Natural killer cell (primary cell): ENCODE data around the gene NAIF1. TPM values are rescaled to one million over a fixed set of nuclear protein-coding genes. Genes with fewer than 3 reads are reported as not detected.
"Not testable (repeated sequence)": the region's sequence is repeated elsewhere in the genome, so short reads cannot be mapped to it uniquely, and the experiment has no call there.

Experiments used
- ATAC-seq, 3 donors: fragments of 150-1000 bp in 2 of 3; fragments of 200-7000 bp in 1 of 3; cut with Tn5 transposase; 1 replicate in 1 of 3; 2 replicates in 2 of 3; pipeline ENCODE4 v1.10.0; 2021; ENCODE audit warnings: mild to moderate bottlenecking in 2 of 3, moderate library complexity in 2 of 3
- DNase-seq, 2 donors: peaks; one replicate each; pipeline versions ENCODE4 v3.0.0 to v3.0.0-alpha.2; 2013 to 2021; ENCODE audit warnings: mixed read lengths in 1 of 2
- H3K27ac ChIP-seq: one replicate; pipeline ENCODE4 v1.5.1; 2013; ENCODE audit warnings: mild to moderate bottlenecking, low read length
- H3K27me3 ChIP-seq: one replicate; pipeline ENCODE4 v1.6.1; 2013; ENCODE audit warnings: low read length; ENCODE audit not compliant: control insufficient read depth, insufficient read depth
- H3K36me3 ChIP-seq: one replicate; pipeline ENCODE4 v1.6.1; 2013; ENCODE audit warnings: low read length; ENCODE audit not compliant: control insufficient read depth, insufficient read depth
- H3K4me1 ChIP-seq: one replicate; pipeline ENCODE4 v1.6.1; 2013; ENCODE audit warnings: low read length; ENCODE audit not compliant: control insufficient read depth, insufficient read depth
- H3K4me3 ChIP-seq: one replicate; pipeline ENCODE4 v1.5.1; 2013; ENCODE audit warnings: low read length
- H3K9me3 ChIP-seq: one replicate; pipeline ENCODE4 v1.6.1; 2013; ENCODE audit warnings: low read length; ENCODE audit not compliant: control insufficient read depth, insufficient read depth
- H3K27ac Mint-ChIP-seq, 2 donors: one replicate each; pipeline ENCODE4 v1.8.0; 2022; ENCODE audit warnings: mild to moderate bottlenecking in 2 of 2, mixed read lengths in 2 of 2, moderate library complexity in 1 of 2
- H3K27me3 Mint-ChIP-seq, 2 donors: one replicate each; pipeline ENCODE4 v1.8.0; 2022; ENCODE audit warnings: low read depth in 2 of 2, mixed read lengths in 2 of 2
- H3K36me3 Mint-ChIP-seq: one replicate; pipeline ENCODE4 v1.8.0; 2022; ENCODE audit warnings: mixed read lengths
- H3K4me1 Mint-ChIP-seq, 2 donors: one replicate each; pipeline ENCODE4 v1.8.0; 2022; ENCODE audit warnings: mixed read lengths in 2 of 2
- H3K4me3 Mint-ChIP-seq: one replicate; pipeline ENCODE4 v1.8.0; 2022; ENCODE audit warnings: mild to moderate bottlenecking, moderate library complexity, mixed read lengths
- H3K9me3 Mint-ChIP-seq, 2 donors: one replicate each; pipeline ENCODE4 v1.8.0; 2022; ENCODE audit warnings: mixed read lengths in 2 of 2
- WGBS: methylation state at CpG from one replicate; pipeline ENCODE4 v1.1.7; 2013; ENCODE audit warnings: missing lambda C conversion rate; ENCODE audit not compliant: insufficient coverage; 5-methylcytosine and 5-hydroxymethylcytosine counted together
- intact Hi-C: fragments of 100-400 bp; cut with micrococcal nuclease; formaldehyde crosslinking; loops from one replicate; pipeline ENCODE4 v1.14.2; 2022
- total RNA-seq, 4 donors: library from RNA; stranded (reverse); fragments of 120-200 nt in 1 of 4; gene quantifications; one replicate each; pipeline versions ENCODE4 v1.2.3 to v1.2.4, GENCODE V29; 2013 to 2022
- TF ChIP-seq, protein P1 (sequence below): fragments of 200-600 bp; IDR thresholded peaks from one replicate; pipeline ENCODE4 v1.8.0; 2022; ENCODE audit warnings: antibody characterized with exemption

Gene NAIF1
- total RNA-seq, 3 donors from 2014 or later (not counting 1 experiment from before 2014, with no cell fraction given), result 11.9 to 12.6 (median 12.1) TPM

DNA sequence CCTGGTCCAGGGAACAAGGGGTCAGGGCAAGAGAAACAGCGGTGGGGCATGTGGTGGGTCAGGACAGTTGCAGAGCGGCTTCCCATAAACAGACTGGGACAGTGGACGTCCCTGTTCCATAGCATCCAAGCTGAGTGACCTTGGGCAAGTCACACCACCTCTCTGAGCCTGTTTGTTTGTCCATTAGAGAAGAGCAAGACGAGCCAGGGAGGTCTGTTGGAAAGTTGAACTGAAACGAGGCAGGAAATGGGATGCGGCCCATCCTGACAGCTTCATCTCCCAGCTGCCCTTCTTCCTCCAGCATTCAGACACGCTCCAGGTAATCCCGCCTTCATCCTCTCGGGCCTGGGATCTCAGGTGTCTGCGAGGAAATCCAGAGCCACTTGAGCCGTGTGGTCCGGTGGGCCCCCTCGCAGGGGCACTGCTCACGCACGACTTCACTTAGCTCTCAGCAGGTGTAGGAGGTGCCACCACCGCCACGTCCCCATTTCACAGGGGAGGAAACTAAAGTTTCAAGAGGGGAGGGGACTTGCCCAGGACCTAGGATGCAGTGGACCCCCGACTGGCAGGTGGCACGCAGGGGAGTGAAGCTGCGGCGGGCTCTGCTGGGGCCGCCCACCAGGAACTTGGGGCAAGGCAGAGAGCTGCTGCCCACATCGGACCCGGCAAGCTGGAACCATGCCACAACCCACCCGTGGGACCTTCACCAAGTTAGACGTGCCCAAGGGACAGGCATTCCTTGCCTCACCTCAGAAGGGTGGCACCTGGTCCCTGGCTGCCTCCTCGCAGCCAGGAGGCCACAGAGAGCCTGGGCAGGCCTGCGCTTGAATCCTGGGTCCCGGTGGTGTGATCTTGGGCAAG, 47.4 kb upstream of the NAIF1 start:
- no peaks in the 10 kb centered on the region for H3K27me3 ChIP-seq
- H3K4me3 Mint-ChIP-seq, result no peak overlapping the region
- no peak overlapping the region for H3K4me3 ChIP-seq
- no peak overlapping the region for H3K27ac Mint-ChIP-seq
- DNase-seq, result no peak
- H3K36me3 Mint-ChIP-seq, result no peaks in the 10 kb centered on the region
- TF ChIP-seq, protein P1, sequence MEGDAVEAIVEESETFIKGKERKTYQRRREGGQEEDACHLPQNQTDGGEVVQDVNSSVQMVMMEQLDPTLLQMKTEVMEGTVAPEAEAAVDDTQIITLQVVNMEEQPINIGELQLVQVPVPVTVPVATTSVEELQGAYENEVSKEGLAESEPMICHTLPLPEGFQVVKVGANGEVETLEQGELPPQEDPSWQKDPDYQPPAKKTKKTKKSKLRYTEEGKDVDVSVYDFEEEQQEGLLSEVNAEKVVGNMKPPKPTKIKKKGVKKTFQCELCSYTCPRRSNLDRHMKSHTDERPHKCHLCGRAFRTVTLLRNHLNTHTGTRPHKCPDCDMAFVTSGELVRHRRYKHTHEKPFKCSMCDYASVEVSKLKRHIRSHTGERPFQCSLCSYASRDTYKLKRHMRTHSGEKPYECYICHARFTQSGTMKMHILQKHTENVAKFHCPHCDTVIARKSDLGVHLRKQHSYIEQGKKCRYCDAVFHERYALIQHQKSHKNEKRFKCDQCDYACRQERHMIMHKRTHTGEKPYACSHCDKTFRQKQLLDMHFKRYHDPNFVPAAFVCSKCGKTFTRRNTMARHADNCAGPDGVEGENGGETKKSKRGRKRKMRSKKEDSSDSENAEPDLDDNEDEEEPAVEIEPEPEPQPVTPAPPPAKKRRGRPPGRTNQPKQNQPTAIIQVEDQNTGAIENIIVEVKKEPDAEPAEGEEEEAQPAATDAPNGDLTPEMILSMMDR, result no peak
- no peaks in the 10 kb centered on the region for H3K9me3 ChIP-seq
- H3K4me1 Mint-ChIP-seq, result peaks cover 6 to 11% of the 10 kb centered on the region in 2 donors
- WGBS, result 85% methylated on average over 29 of the region's 29 CpGs
- no peak for ATAC-seq
- H3K27me3 Mint-ChIP-seq, result no peaks in the 10 kb centered on the region
- peaks cover 6% of the 10 kb centered on the region for H3K36me3 ChIP-seq
- peaks cover 27% of the 10 kb centered on the region for H3K4me1 ChIP-seq
- H3K9me3 Mint-ChIP-seq, result no peaks in the 10 kb centered on the region
- intact Hi-C loops, result loop anchor here (5.0 kb wide), 1 partner anchor 172 kb away; no protein-coding TSS in a partner anchor
- peak overlapping the region; percentile 0 for H3K27ac ChIP-seq

GRCh38 chr9:128113526-128114325, 46.6 kb upstream of the NAIF1 start:
- no peaks in the 10 kb centered on the region for H3K9me3 ChIP-seq
- DNase-seq (no peak), ATAC-seq (no peak)
- H3K27ac ChIP-seq, result no peak overlapping the region
- intact Hi-C loops, result no loop called here
- TF ChIP-seq, protein P1, result no peak
- H3K9me3 Mint-ChIP-seq, result no peaks in the 10 kb centered on the region
- H3K36me3 ChIP-seq, result peaks cover 10% of the 10 kb centered on the region
- H3K4me3 Mint-ChIP-seq, result no peak overlapping the region
- H3K4me3 ChIP-seq, result no peak overlapping the region
- H3K36me3 Mint-ChIP-seq, result no peaks in the 10 kb centered on the region
- H3K4me1 Mint-ChIP-seq, result peaks cover 6 to 11% of the 10 kb centered on the region in 2 donors
- H3K27me3 ChIP-seq, result no peaks in the 10 kb centered on the region
- H3K27ac Mint-ChIP-seq, result no peak overlapping the region
- H3K27me3 Mint-ChIP-seq, result no peaks in the 10 kb centered on the region
- WGBS, result 94% methylated on average over 12 of the region's 12 CpGs
- H3K4me1 ChIP-seq, result peaks cover 27% of the 10 kb centered on the region

GRCh38 chr9:128111726-128112125, 44.6 kb upstream of the NAIF1 start:
- H3K4me1 Mint-ChIP-seq, intact Hi-C loops, ATAC-seq, H3K9me3 ChIP-seq, H3K36me3 Mint-ChIP-seq, H3K9me3 Mint-ChIP-seq, H3K27me3 ChIP-seq, H3K27me3 Mint-ChIP-seq, H3K4me3 ChIP-seq, H3K27ac ChIP-seq, H3K4me3 Mint-ChIP-seq, DNase-seq, H3K27ac Mint-ChIP-seq: not testable (repeated sequence)
- 93% methylated on average over 12 of the region's 12 CpGs for WGBS
- peaks cover 17% of the 10 kb centered on the region for H3K4me1 ChIP-seq
- peaks cover 25% of the 10 kb centered on the region for H3K36me3 ChIP-seq
